Measurements from ENCODE around the gene PLCH1. TPM values are rescaled to one million over a fixed set of nuclear protein-coding genes. Genes with fewer than 3 reads are reported as not detected.
A peak's percentile ranks its signal among the peaks of the same experiment; 100 is the strongest.

PLCH1 gene
- total RNA-seq, 1 donor from 2014 or later = 32.0 TPM

DNA sequence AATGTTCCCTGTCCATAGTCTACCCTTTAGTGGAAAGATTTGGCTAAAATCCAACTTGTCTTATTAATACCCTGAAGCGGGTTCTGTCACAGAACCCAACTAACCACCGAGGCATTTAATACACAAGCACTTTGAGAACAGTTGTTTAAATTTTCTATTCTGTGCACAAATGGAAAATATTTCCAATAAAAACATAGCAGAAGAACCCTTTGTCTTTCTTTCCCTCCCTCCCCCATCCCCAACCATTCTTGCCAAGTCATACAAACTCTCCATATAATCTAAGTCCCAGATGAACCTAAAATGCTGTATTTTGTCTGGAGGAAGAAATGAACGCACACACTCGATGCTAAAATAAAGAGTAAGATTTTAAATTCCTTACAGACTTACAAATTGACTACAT, 324.5 kb downstream of the PLCH1 start:
- Histone ChIP-seq H3K27ac (no peak overlapping the region), H3K9ac (no peak overlapping the region), H3K27me3 (no peaks in the 10 kb centered on the region), H3F3A (ENCODE audit: low read depth) (peaks cover 10% of the 10 kb centered on the region), H3K79me2 (ENCODE audit: low read depth) (no peaks in the 10 kb centered on the region), H3K36me3 (no peaks in the 10 kb centered on the region), H2AFZ (replicated peaks) (no peak overlapping the region), H4K20me1 (ENCODE audit: low read depth) (no peaks in the 10 kb centered on the region), H3K4me3 (no peak overlapping the region), H3K4me1 (peaks cover 19% of the 10 kb centered on the region), H3K9me3 (ENCODE audit: low read depth) (no peaks in the 10 kb centered on the region), H3K4me2 (peak overlapping the region; percentile 48)
- no peaks in the 10 kb centered on the region for H3K9me3 Mint-ChIP-seq
- no peak for DNase-seq (ENCODE audit: low spot score)
- TF ChIP-seq, protein P1, sequence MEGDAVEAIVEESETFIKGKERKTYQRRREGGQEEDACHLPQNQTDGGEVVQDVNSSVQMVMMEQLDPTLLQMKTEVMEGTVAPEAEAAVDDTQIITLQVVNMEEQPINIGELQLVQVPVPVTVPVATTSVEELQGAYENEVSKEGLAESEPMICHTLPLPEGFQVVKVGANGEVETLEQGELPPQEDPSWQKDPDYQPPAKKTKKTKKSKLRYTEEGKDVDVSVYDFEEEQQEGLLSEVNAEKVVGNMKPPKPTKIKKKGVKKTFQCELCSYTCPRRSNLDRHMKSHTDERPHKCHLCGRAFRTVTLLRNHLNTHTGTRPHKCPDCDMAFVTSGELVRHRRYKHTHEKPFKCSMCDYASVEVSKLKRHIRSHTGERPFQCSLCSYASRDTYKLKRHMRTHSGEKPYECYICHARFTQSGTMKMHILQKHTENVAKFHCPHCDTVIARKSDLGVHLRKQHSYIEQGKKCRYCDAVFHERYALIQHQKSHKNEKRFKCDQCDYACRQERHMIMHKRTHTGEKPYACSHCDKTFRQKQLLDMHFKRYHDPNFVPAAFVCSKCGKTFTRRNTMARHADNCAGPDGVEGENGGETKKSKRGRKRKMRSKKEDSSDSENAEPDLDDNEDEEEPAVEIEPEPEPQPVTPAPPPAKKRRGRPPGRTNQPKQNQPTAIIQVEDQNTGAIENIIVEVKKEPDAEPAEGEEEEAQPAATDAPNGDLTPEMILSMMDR (IDR thresholded peaks at IDR 0.05) = no peak
- TF ChIP-seq EZH2phosphoT487 (IDR thresholded peaks at IDR 0.05) (no peak), EZH2 (IDR thresholded peaks at IDR 0.05) (no peak)
- no peaks in the 10 kb centered on the region for H3K36me3 Mint-ChIP-seq
- no peak overlapping the region for H3K27ac Mint-ChIP-seq
- no peak overlapping the region for H3K4me3 Mint-ChIP-seq
- peaks cover 3% of the 10 kb centered on the region for H3K27me3 Mint-ChIP-seq (ENCODE audit: insufficient read depth, low read depth)
- peaks cover 37% of the 10 kb centered on the region for H3K4me1 Mint-ChIP-seq

GRCh38 chr3:155418407-155418806, 326.5 kb downstream of the PLCH1 start:
- H3K4me2 ChIP-seq = no peak overlapping the region
- H3K27ac Mint-ChIP-seq = no peak overlapping the region
- no peak overlapping the region for H3K4me3 Mint-ChIP-seq
- no peak overlapping the region for H2AFZ ChIP-seq (replicated peaks)
- H3K4me1 ChIP-seq = peaks cover 11% of the 10 kb centered on the region
- H3K36me3 Mint-ChIP-seq = no peaks in the 10 kb centered on the region
- H3K9ac ChIP-seq = no peak overlapping the region
- no peaks in the 10 kb centered on the region for H3K9me3 ChIP-seq (ENCODE audit: low read depth)
- peaks cover 32% of the 10 kb centered on the region for H3K4me1 Mint-ChIP-seq
- no peaks in the 10 kb centered on the region for H3K27me3 ChIP-seq
- DNase-seq (ENCODE audit: low spot score) = peak; percentile 67
- no peak for TF ChIP-seq EZH2 (IDR thresholded peaks at IDR 0.05)
- TF ChIP-seq EZH2phosphoT487 (IDR thresholded peaks at IDR 0.05) = no peak
- TF ChIP-seq, protein P1 (IDR thresholded peaks at IDR 0.05) = no peak
- peaks cover 3% of the 10 kb centered on the region for H3K27me3 Mint-ChIP-seq (ENCODE audit: insufficient read depth, low read depth)
- no peaks in the 10 kb centered on the region for H3K36me3 ChIP-seq
- H3K27ac ChIP-seq = no peak overlapping the region
- H3F3A ChIP-seq (ENCODE audit: low read depth) = peaks cover 10% of the 10 kb centered on the region
- H3K79me2 ChIP-seq (ENCODE audit: low read depth) = no peaks in the 10 kb centered on the region
- H3K4me3 ChIP-seq = no peak overlapping the region
- H4K20me1 ChIP-seq (ENCODE audit: low read depth) = no peaks in the 10 kb centered on the region
- no peaks in the 10 kb centered on the region for H3K9me3 Mint-ChIP-seq

DNA sequence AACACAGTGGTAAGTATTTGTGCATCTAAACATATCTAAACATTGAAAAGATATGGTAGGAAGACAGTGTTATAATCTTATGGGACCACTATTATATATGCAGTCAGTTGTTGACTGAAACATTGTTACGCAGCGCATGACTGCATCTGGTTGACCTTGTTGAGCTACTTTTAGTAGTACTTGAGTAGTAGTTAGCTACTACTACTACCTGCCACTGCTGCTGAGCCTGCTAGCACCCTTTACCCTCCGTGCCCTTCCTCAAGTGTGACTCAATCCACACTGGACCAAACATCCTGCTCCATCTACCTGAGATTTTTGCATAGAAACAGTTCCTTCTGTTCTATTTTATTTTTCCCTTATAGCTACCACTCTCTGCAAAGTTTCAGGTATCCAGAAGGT, 327.8 kb downstream of the PLCH1 start:
- Histone ChIP-seq H3K27me3 (no peaks in the 10 kb centered on the region), H3K4me1 (peaks cover 14% of the 10 kb centered on the region), H3K79me2 (ENCODE audit: low read depth) (no peaks in the 10 kb centered on the region), H3K36me3 (no peaks in the 10 kb centered on the region), H3K4me2 (no peak overlapping the region), H4K20me1 (ENCODE audit: low read depth) (no peaks in the 10 kb centered on the region), H2AFZ (replicated peaks) (no peak overlapping the region), H3K9ac (no peak overlapping the region), H3K9me3 (ENCODE audit: low read depth) (no peaks in the 10 kb centered on the region), H3K27ac (no peak overlapping the region), H3F3A (ENCODE audit: low read depth) (peaks cover 10% of the 10 kb centered on the region), H3K4me3 (no peak overlapping the region)
- no peaks in the 10 kb centered on the region for H3K36me3 Mint-ChIP-seq
- TF ChIP-seq EZH2phosphoT487 (IDR thresholded peaks at IDR 0.05) = no peak
- no peak for TF ChIP-seq EZH2 (IDR thresholded peaks at IDR 0.05)
- TF ChIP-seq, protein P1 (IDR thresholded peaks at IDR 0.05) = no peak
- H3K4me1 Mint-ChIP-seq = peaks cover 37% of the 10 kb centered on the region
- H3K9me3 Mint-ChIP-seq = no peaks in the 10 kb centered on the region
- no peak for DNase-seq (ENCODE audit: low spot score)
- no peak overlapping the region for H3K27ac Mint-ChIP-seq
- H3K27me3 Mint-ChIP-seq (ENCODE audit: insufficient read depth, low read depth) = peaks cover 3% of the 10 kb centered on the region
- no peak overlapping the region for H3K4me3 Mint-ChIP-seq

Data from neural progenitor cell (in vitro differentiated cells).